Transverse colon (tissue), 4 donors: ENCODE results near the gene EEFSEC. TPM values are rescaled to one million over a fixed set of nuclear protein-coding genes. Genes with fewer than 3 reads are reported as not detected.
A peak's percentile ranks its signal among the peaks of the same experiment; 100 is the strongest.

Source experiments
- DNase-seq: peaks from one replicate; pipeline ENCODE4 v3.0.0-alpha.2; 2019
- H3K27ac ChIP-seq, 4 donors: fragments of 200-600 bp; sonication (generic); 2 replicates each; pipeline ENCODE4 v1.5.1; 2016 to 2018; ENCODE audit warnings: inconsistent platforms in 4 of 4
- H3K27me3 ChIP-seq: fragments of 200-600 bp; sonication (generic); 2 replicates; pipeline ENCODE4 v1.5.1; 2017; ENCODE audit warnings: inconsistent platforms
- H3K36me3 ChIP-seq, 4 donors: fragments of 200-600 bp; sonication (generic); 2 replicates each; pipeline ENCODE4 v1.5.1; 2017 to 2019; ENCODE audit warnings: inconsistent platforms in 4 of 4
- H3K4me1 ChIP-seq, 4 donors: fragments of 200-600 bp; sonication (generic); 2 replicates each; pipeline ENCODE4 v1.5.1; 2017 to 2020; ENCODE audit warnings: inconsistent platforms in 4 of 4
- H3K4me3 ChIP-seq, 4 donors: fragments of 200-600 bp; sonication (generic); 1 replicate in 1 of 4; 2 replicates in 3 of 4; pipeline versions ENCODE4 v1.5.1 to v1.6.1; 2017 to 2019; ENCODE audit warnings: inconsistent platforms in 4 of 4
- H3K9me3 ChIP-seq, 2 donors: fragments of 200-600 bp; sonication (generic); 2 replicates each; pipeline ENCODE4 v1.5.1; 2017 to 2019; ENCODE audit warnings: inconsistent platforms in 2 of 2
- EP300 ChIP-seq: sonication (generic); formaldehyde crosslinking; IDR thresholded peaks from one replicate; pipeline ENCODE4 v1.6.1; 2017; ENCODE audit warnings: antibody characterized with exemption, low read depth
- POLR2A ChIP-seq: fragments of 450-650 bp; IDR thresholded peaks from one replicate; pipeline ENCODE4 v1.6.1; 2016; ENCODE audit warnings: antibody characterized with exemption, mild to moderate bottlenecking, moderate library complexity
- POLR2AphosphoS5 ChIP-seq, 3 donors: sonication (generic); formaldehyde crosslinking; IDR thresholded peaks; one replicate each; pipeline ENCODE4 v1.6.1; 2016; ENCODE audit warnings: antibody characterized with exemption in 3 of 3
- whole genome bisulfite sequencing, 2 donors: methylation state at CpG; one replicate each; pipeline ENCODE4 v1.1.5; 2018; ENCODE audit warnings: low coverage in 1 of 2; 5-methylcytosine and 5-hydroxymethylcytosine counted together
- in situ Hi-C, 4 donors: fragments of 200-750 bp; cut with MboI; loops; one replicate each; pipeline versions ENCODE4 v1.15.0 to v1.15.1; 2017; ENCODE audit warnings: low sequenced_read_pairs in 3 of 4, low pct_ligation_motif_present in 1 of 4, low pct_unique_long_range_greater_than_20kb in 1 of 4
- intact Hi-C: fragments of 100-400 bp; cut with DNase I; formaldehyde crosslinking; loops from one replicate; pipeline ENCODE4 v1.15.1; 2023; ENCODE audit warnings: low total_unique reads
- total RNA-seq, 4 donors: library from RNA; depleted of rRNA; stranded (reverse); fragments of >200 nt; gene quantifications; one replicate each; pipeline ENCODE4 v1.1.0, GENCODE V29; 2016
- TF ChIP-seq, protein P1 (sequence below), 5 experiments: fragments of 200-600 bp in 3 of 5; fragments of 450-650 bp in 2 of 5; sonication (generic) in 3 of 5; IDR thresholded peaks; 1 replicate in 2 of 5; 2 replicates in 3 of 5; pipeline ENCODE4 v1.5.1; 2016 to 2017; ENCODE audit warnings: antibody characterized with exemption in 5 of 5, inconsistent platforms in 3 of 5, mild to moderate bottlenecking in 2 of 5, moderate library complexity in 1 of 5

The EEFSEC gene
- total RNA-seq, 4 donors from 2014 or later: 10.3 to 16.8 (median 14.2) TPM

DNA sequence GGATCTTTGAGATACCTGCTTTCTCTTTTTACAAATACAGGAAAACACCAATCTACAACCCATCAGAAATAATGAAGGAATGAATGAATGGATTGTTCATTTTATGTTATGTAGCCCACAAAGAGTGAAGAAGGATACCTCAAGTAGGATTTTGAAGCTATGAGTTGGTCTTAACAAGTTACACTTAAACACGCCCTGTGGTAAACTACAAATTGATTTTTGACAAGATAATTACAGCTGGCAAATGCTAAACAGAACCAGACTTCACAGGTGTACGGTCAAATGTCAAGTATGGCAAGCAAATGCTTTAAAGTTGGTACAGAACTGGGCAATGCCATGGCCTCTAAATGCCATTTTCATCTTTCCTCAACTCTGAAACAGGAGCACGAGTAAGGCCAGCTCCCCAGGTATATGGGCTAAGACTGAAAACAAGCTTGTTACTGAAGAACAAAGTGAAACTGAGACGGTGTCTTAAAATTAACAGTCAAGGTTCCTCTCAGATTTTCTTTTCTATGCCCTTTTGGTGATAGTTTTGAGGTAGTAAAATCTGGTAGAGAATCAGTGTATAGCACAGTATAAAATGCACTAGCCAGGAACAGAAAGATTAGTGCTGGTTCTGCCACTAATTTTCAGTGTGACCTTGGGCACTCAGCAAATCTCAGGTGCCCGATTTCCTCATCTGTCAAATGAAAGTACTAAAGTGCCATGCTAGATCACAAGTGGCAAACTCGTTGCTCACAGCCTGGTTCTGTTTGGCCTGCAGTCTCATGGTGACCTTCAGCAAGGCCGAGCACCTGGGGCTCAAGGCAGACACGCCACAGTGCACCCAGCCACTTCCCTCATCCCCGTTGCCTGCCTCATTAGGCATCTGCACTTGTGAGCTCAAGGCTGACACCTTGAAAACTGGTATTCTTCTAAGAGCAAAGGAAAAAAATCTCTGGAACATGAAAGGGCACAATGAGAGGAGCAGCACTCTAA, 39.2 kb upstream of the EEFSEC start:
- 76 to 77% methylated on average over 5 to 9 of the region's 9 CpGs for WGBS, 2 donors
- TF ChIP-seq EP300: no peak
- TF ChIP-seq, protein P1, sequence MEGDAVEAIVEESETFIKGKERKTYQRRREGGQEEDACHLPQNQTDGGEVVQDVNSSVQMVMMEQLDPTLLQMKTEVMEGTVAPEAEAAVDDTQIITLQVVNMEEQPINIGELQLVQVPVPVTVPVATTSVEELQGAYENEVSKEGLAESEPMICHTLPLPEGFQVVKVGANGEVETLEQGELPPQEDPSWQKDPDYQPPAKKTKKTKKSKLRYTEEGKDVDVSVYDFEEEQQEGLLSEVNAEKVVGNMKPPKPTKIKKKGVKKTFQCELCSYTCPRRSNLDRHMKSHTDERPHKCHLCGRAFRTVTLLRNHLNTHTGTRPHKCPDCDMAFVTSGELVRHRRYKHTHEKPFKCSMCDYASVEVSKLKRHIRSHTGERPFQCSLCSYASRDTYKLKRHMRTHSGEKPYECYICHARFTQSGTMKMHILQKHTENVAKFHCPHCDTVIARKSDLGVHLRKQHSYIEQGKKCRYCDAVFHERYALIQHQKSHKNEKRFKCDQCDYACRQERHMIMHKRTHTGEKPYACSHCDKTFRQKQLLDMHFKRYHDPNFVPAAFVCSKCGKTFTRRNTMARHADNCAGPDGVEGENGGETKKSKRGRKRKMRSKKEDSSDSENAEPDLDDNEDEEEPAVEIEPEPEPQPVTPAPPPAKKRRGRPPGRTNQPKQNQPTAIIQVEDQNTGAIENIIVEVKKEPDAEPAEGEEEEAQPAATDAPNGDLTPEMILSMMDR (IDR thresholded peaks at IDR 0.05): no peak
- no peak for TF ChIP-seq POLR2AphosphoS5 (IDR thresholded peaks at IDR 0.05)
- TF ChIP-seq POLR2A: no peak
- intact Hi-C loops (no loop called here), in situ Hi-C loops (no loop called here)
- Histone ChIP-seq H3K27me3 (no peaks in the 10 kb centered on the region), H3K4me1 (peaks cover 0 to 8% (median 0%) of the 10 kb centered on the region in 4 donors), H3K4me3 (no peak overlapping the region), H3K36me3 (peaks cover 0 to 6% (median 0%) of the 10 kb centered on the region in 4 donors), H3K9me3 (no peaks in the 10 kb centered on the region), H3K27ac (no peak overlapping the region)
- DNase-seq: peak; percentile 12

GRCh38 chr3:128122013-128122412, 31.3 kb upstream of the EEFSEC start:
- Histone ChIP-seq H3K4me1 (peaks cover 0 to 10% (median 9%) of the 10 kb centered on the region in 4 donors), H3K27me3 (no peaks in the 10 kb centered on the region), H3K4me3 (no peak overlapping the region), H3K36me3 (no peaks in the 10 kb centered on the region), H3K27ac (no peak overlapping the region), H3K9me3 (no peaks in the 10 kb centered on the region)
- TF ChIP-seq EP300 (no peak), POLR2A (no peak), POLR2AphosphoS5 (IDR thresholded peaks at IDR 0.05) (no peak)
- TF ChIP-seq, protein P1 (IDR thresholded peaks at IDR 0.05): no peak
- 87% methylated on average over 1 of the region's 1 CpG; no CpG with 5 or more reads in 1 of the 2 donors for WGBS, 2 donors
- in situ Hi-C loops: no loop called here
- intact Hi-C loops: loop anchor here (5.0 kb wide), 1 partner anchor 1470 kb away; no protein-coding TSS in a partner anchor
- DNase-seq: no peak

GRCh38 chr3:128123156-128123537, 30.1 kb upstream of the EEFSEC start:
- Histone ChIP-seq H3K9me3 (no peaks in the 10 kb centered on the region), H3K4me1 (peaks cover 0 to 10% (median 9%) of the 10 kb centered on the region in 4 donors), H3K27ac (peak overlapping the region; percentile 69 to 84 (median 78)), H3K4me3 (peak overlapping the region; percentile 56 to 92 (median 76)), H3K36me3 (no peaks in the 10 kb centered on the region), H3K27me3 (no peaks in the 10 kb centered on the region)
- no peak for TF ChIP-seq EP300
- TF ChIP-seq POLR2AphosphoS5 (IDR thresholded peaks at IDR 0.05): no peak
- TF ChIP-seq, protein P1 (IDR thresholded peaks at IDR 0.05): no peak
- TF ChIP-seq POLR2A: no peak
- WGBS, 2 donors: 0 to 1% methylated on average over 4 to 22 of the region's 22 CpGs
- no peak for DNase-seq
- in situ Hi-C loops (no loop called here), intact Hi-C loops (loop anchor here (5.0 kb wide), 1 partner anchor 1469 kb away; no protein-coding TSS in a partner anchor)

GRCh38 chr3:128123538-128124368, 29.5 kb upstream of the EEFSEC start, which contains the start of gene RUVBL1:
Gene RUVBL1 (minus strand): TSS chr3:128123812. CDS start chr3:128123724, 88 bp downstream.
- intact Hi-C loops (loop anchor here (5.0 kb wide), 1 partner anchor 1469 kb away; no protein-coding TSS in a partner anchor), in situ Hi-C loops (no loop called here)
- Histone ChIP-seq H3K4me1 (peaks cover 0 to 10% (median 9%) of the 10 kb centered on the region in 4 donors), H3K4me3 (peak within 1 kb of the TSS; percentile 56 to 92 (median 76)), H3K9me3 (no peaks in the 10 kb centered on the region), H3K27me3 (no peaks in the 10 kb centered on the region), H3K36me3 (no peaks in the 10 kb centered on the region), H3K27ac (peak within 1 kb of the TSS; percentile 69 to 84 (median 78))
- 2 to 27% methylated on average over 3 to 47 of the region's 47 CpGs for WGBS, 2 donors
- TF ChIP-seq, protein P1 (IDR thresholded peaks at IDR 0.05): no peak
- peak; percentile 22 to 58 (median 45) for TF ChIP-seq POLR2AphosphoS5 (IDR thresholded peaks at IDR 0.05)
- peak; percentile 32 for TF ChIP-seq POLR2A
- peak; percentile 98 for DNase-seq
